Loucy (cell line): ENCODE results near the gene ACCSL.

Source experiments
- H2AFZ ChIP-seq: fragments of 200-600 bp; sonication (generic); 2 replicates; pipeline ENCODE4 v1.6.0; 2016; ENCODE audit warnings: antibody characterized with exemption, mild to moderate bottlenecking, low read length, moderate library complexity
- H3F3A ChIP-seq: fragments of 200-600 bp; 2 replicates; pipeline ENCODE4 v1.6.0; 2016; ENCODE audit warnings: antibody characterized with exemption, low read depth, mild to moderate bottlenecking
- H3K27me3 ChIP-seq: fragments of 200-600 bp; sonication (generic); 2 replicates; pipeline ENCODE4 v1.6.1; 2014; ENCODE audit warnings: low read length, mild to moderate bottlenecking; ENCODE audit not compliant: insufficient read depth, poor library complexity, severe bottlenecking
- H3K36me3 ChIP-seq: fragments of 200-600 bp; sonication (generic); 2 replicates; pipeline ENCODE4 v1.6.1; 2016; ENCODE audit warnings: low read length; ENCODE audit not compliant: insufficient read depth
- H3K4me1 ChIP-seq: fragments of 200-600 bp; sonication (generic); 2 replicates; pipeline ENCODE4 v1.5.1; 2014; ENCODE audit warnings: low read length, mild to moderate bottlenecking; ENCODE audit not compliant: insufficient read depth, poor library complexity, severe bottlenecking
- H3K4me2 ChIP-seq: fragments of 200-600 bp; sonication (generic); 2 replicates; pipeline ENCODE4 v1.6.0; 2014; ENCODE audit warnings: antibody characterized with exemption, low read length, low read depth, mild to moderate bottlenecking; ENCODE audit not compliant: poor library complexity, severe bottlenecking
- H3K4me3 ChIP-seq: fragments of 200-600 bp; sonication (generic); 2 replicates; pipeline ENCODE4 v1.5.1; 2014; ENCODE audit warnings: low read length, mild to moderate bottlenecking, mixed read lengths; ENCODE audit not compliant: poor library complexity, severe bottlenecking
- H3K79me2 ChIP-seq: fragments of 200-600 bp; sonication (generic); 2 replicates; pipeline ENCODE4 v1.6.1; 2014; ENCODE audit warnings: low read length; ENCODE audit not compliant: insufficient read depth
- H3K9ac ChIP-seq: fragments of 200-600 bp; sonication (generic); 2 replicates; pipeline ENCODE4 v1.6.0; 2014; ENCODE audit warnings: mild to moderate bottlenecking, low read depth, low read length, moderate library complexity; ENCODE audit not compliant: poor library complexity, severe bottlenecking
- H3K9me2 ChIP-seq: fragments of 200-600 bp; sonication (generic); replicated peaks from 2 replicates; pipeline ENCODE4 v1.6.1; 2016; ENCODE audit warnings: low read depth, low read length, mixed read lengths
- H3K9me3 ChIP-seq: fragments of 200-600 bp; sonication (generic); 2 replicates; pipeline ENCODE4 v1.6.1; 2014; ENCODE audit warnings: mild to moderate bottlenecking, antibody characterized with exemption, low read length, low read depth; ENCODE audit not compliant: insufficient read depth
- H4K20me1 ChIP-seq: fragments of 200-600 bp; sonication (generic); 2 replicates; pipeline ENCODE4 v1.6.0; 2014; ENCODE audit warnings: antibody characterized with exemption, low read length, mild to moderate bottlenecking; ENCODE audit not compliant: insufficient read depth, poor library complexity, severe bottlenecking
- EZH2phosphoT487 ChIP-seq: fragments of 200-600 bp; IDR thresholded peaks from 2 replicates; pipeline ENCODE4 v1.6.1; 2018; ENCODE audit warnings: antibody characterized with exemption, mild to moderate bottlenecking, moderate library complexity, borderline replicate concordance
- TF ChIP-seq, protein P1 (sequence below): fragments of 200-600 bp; sonication (generic); conservative IDR thresholded peaks from 2 replicates; pipeline ENCODE4 v1.5.1; 2014; ENCODE audit warnings: mild to moderate bottlenecking, antibody characterized with exemption, low read length

ACCSL gene

GRCh38 chr11:44096360-44097185 is 48.8 kb downstream of the ACCSL start:
- peak overlapping the region; percentile 84 for H3K9ac ChIP-seq

DNA sequence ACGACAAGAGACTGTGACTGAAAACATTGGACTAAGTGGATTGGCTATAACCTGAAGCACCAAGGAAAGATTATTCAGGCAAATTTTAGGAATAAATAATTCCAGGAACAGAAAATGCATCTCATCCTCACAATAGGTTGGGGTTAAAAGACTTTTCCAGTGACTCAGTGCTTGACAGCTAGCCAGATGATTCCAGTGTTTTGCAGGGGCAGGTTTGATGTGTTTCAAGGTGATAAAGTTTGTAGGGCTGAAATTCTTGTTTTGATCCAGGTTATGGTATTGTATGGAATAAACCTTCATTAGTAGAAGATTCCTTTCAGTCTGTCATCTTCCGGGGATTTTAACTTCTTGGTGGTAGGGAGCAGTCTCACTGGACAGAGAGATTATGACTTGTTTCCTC is 50.0 kb downstream of the ACCSL start:
- Histone ChIP-seq H3K36me3 (no peaks in the 10 kb centered on the region), H2AFZ (no peak overlapping the region), H3K79me2 (peaks cover 31% of the 10 kb centered on the region), H3K4me1 (peaks cover 27% of the 10 kb centered on the region), H3K4me3 (no peak overlapping the region), H3K27me3 (no peaks in the 10 kb centered on the region), H3K9me3 (no peaks in the 10 kb centered on the region), H4K20me1 (peaks cover 16% of the 10 kb centered on the region), H3F3A (no peaks in the 10 kb centered on the region), H3K9ac (no peak overlapping the region), H3K9me2 (no peaks in the 10 kb centered on the region), H3K4me2 (peak overlapping the region; percentile 22)
- TF ChIP-seq, protein P1, sequence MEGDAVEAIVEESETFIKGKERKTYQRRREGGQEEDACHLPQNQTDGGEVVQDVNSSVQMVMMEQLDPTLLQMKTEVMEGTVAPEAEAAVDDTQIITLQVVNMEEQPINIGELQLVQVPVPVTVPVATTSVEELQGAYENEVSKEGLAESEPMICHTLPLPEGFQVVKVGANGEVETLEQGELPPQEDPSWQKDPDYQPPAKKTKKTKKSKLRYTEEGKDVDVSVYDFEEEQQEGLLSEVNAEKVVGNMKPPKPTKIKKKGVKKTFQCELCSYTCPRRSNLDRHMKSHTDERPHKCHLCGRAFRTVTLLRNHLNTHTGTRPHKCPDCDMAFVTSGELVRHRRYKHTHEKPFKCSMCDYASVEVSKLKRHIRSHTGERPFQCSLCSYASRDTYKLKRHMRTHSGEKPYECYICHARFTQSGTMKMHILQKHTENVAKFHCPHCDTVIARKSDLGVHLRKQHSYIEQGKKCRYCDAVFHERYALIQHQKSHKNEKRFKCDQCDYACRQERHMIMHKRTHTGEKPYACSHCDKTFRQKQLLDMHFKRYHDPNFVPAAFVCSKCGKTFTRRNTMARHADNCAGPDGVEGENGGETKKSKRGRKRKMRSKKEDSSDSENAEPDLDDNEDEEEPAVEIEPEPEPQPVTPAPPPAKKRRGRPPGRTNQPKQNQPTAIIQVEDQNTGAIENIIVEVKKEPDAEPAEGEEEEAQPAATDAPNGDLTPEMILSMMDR = no peak
- TF ChIP-seq EZH2phosphoT487 = no peak

More at GRCh38 chr11:44096360-44097185, 48.8 kb downstream of the ACCSL start:
- H3K27me3 ChIP-seq = no peaks in the 10 kb centered on the region
- H4K20me1 ChIP-seq = peaks cover 11% of the 10 kb centered on the region
- TF ChIP-seq EZH2phosphoT487 = no peak
- TF ChIP-seq, protein P1 = no peak
- no peaks in the 10 kb centered on the region for H3K36me3 ChIP-seq
- no peaks in the 10 kb centered on the region for H3F3A ChIP-seq
- H3K4me2 ChIP-seq = peak overlapping the region; percentile 88
- no peaks in the 10 kb centered on the region for H3K9me2 ChIP-seq
- H3K4me1 ChIP-seq = peaks cover 18% of the 10 kb centered on the region
- peaks cover 30% of the 10 kb centered on the region for H3K79me2 ChIP-seq
- peak overlapping the region; percentile 84 for H3K4me3 ChIP-seq
- H3K9me3 ChIP-seq = no peaks in the 10 kb centered on the region
- peak overlapping the region; percentile 51; the same call in 1 of the 2 replicates for H2AFZ ChIP-seq

GRCh38 chr11:44101098-44101497 is 53.3 kb downstream of the ACCSL start:
- Histone ChIP-seq H3F3A (no peaks in the 10 kb centered on the region), H3K4me3 (no peak overlapping the region), H3K9me2 (no peaks in the 10 kb centered on the region), H3K36me3 (no peaks in the 10 kb centered on the region), H4K20me1 (peaks cover 14% of the 10 kb centered on the region), H3K27me3 (no peaks in the 10 kb centered on the region), H2AFZ (no peak overlapping the region), H3K9me3 (no peaks in the 10 kb centered on the region), H3K4me2 (no peak overlapping the region), H3K4me1 (peaks cover 35% of the 10 kb centered on the region), H3K9ac (no peak overlapping the region), H3K79me2 (peaks cover 37% of the 10 kb centered on the region)
- no peak for TF ChIP-seq EZH2phosphoT487
- TF ChIP-seq, protein P1 = no peak
